Stomach (tissue), 4 donors: ENCODE measurements around the gene RASGRP4.

ENCODE experiments used
- CTCF ChIP-seq, 7 experiments: fragments of 450-650 bp in 4 of 7; fragments of 200-600 bp in 3 of 7; sonication (generic) in 3 of 7; IDR thresholded peaks; one replicate each; pipeline ENCODE4 v1.5.1; 2016 to 2019; ENCODE audit warnings: antibody characterized with exemption in 7 of 7, control low read depth in 2 of 7, mild to moderate bottlenecking in 1 of 7
- POLR2A ChIP-seq, 4 donors: fragments of 450-650 bp; IDR thresholded peaks; one replicate each; pipeline ENCODE4 v1.6.1; 2016; ENCODE audit warnings: antibody characterized with exemption in 4 of 4, control low read depth in 2 of 4, mild to moderate bottlenecking in 1 of 4, moderate library complexity in 1 of 4

DNA sequence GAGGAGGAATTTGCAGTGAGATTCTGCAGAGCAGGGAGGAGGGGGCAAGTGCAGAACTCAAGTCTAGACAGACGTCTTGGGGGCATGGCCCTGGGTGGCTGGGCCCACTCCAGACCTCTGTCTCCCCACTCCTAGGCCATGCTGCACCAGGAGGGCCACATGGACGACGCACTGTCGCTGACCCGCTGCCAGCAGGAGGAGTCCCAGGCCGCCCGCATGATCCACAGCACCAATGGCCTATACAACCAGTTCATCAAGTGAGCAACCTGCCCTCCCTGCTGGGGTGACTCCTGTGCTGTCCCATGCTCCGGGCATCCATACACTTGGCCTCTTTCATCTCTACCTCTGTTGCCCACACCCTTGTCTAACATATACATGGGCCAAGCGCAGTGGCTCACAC, 25.6 kb upstream of the RASGRP4 start:
- TF ChIP-seq POLR2A (IDR thresholded peaks at IDR 0.05) = no peak
- TF ChIP-seq CTCF (IDR thresholded peaks at IDR 0.05) = no peak
